ENCODE measurements around the gene AMDHD2. TPM values are rescaled to one million over a fixed set of nuclear protein-coding genes. Genes with fewer than 3 reads are reported as not detected.
A peak's percentile ranks its signal among the peaks of the same experiment; 100 is the strongest.

Gene AMDHD2
- total RNA-seq, 1 donor from 2014 or later, result 11.7 TPM

GRCh38 chr16:2517954-2518605, 2.1 kb upstream of the AMDHD2 start:
- Histone ChIP-seq H3F3A (ENCODE audit: low read depth) (peaks cover 29% of the 10 kb centered on the region), H3K4me2 (no peak overlapping the region), H3K36me3 (no peaks in the 10 kb centered on the region), H3K27me3 (no peaks in the 10 kb centered on the region), H3K79me2 (ENCODE audit: low read depth) (peaks cover 73% of the 10 kb centered on the region), H4K20me1 (ENCODE audit: low read depth) (peaks cover 63% of the 10 kb centered on the region), H3K9ac (no peak overlapping the region), H2AFZ (replicated peaks) (no peak overlapping the region), H3K27ac (no peak overlapping the region), H3K4me1 (peaks cover 15% of the 10 kb centered on the region), H3K9me3 (ENCODE audit: low read depth) (no peaks in the 10 kb centered on the region), H3K4me3 (no peak overlapping the region)
- Mint-ChIP-seq H3K27me3 (ENCODE audit: insufficient read depth, low read depth) (peaks cover 12% of the 10 kb centered on the region), H3K9me3 (no peaks in the 10 kb centered on the region), H3K4me1 (peaks cover 43% of the 10 kb centered on the region), H3K4me3 (peak overlapping the region; percentile 72), H3K36me3 (peaks cover 2% of the 10 kb centered on the region), H3K27ac (no peak overlapping the region)
- TF ChIP-seq, protein P1, sequence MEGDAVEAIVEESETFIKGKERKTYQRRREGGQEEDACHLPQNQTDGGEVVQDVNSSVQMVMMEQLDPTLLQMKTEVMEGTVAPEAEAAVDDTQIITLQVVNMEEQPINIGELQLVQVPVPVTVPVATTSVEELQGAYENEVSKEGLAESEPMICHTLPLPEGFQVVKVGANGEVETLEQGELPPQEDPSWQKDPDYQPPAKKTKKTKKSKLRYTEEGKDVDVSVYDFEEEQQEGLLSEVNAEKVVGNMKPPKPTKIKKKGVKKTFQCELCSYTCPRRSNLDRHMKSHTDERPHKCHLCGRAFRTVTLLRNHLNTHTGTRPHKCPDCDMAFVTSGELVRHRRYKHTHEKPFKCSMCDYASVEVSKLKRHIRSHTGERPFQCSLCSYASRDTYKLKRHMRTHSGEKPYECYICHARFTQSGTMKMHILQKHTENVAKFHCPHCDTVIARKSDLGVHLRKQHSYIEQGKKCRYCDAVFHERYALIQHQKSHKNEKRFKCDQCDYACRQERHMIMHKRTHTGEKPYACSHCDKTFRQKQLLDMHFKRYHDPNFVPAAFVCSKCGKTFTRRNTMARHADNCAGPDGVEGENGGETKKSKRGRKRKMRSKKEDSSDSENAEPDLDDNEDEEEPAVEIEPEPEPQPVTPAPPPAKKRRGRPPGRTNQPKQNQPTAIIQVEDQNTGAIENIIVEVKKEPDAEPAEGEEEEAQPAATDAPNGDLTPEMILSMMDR (IDR thresholded peaks at IDR 0.05), result no peak
- TF ChIP-seq EZH2phosphoT487 (IDR thresholded peaks at IDR 0.05), result no peak
- TF ChIP-seq EZH2 (IDR thresholded peaks at IDR 0.05), result no peak
- no peak for DNase-seq (ENCODE audit: low spot score)

DNA sequence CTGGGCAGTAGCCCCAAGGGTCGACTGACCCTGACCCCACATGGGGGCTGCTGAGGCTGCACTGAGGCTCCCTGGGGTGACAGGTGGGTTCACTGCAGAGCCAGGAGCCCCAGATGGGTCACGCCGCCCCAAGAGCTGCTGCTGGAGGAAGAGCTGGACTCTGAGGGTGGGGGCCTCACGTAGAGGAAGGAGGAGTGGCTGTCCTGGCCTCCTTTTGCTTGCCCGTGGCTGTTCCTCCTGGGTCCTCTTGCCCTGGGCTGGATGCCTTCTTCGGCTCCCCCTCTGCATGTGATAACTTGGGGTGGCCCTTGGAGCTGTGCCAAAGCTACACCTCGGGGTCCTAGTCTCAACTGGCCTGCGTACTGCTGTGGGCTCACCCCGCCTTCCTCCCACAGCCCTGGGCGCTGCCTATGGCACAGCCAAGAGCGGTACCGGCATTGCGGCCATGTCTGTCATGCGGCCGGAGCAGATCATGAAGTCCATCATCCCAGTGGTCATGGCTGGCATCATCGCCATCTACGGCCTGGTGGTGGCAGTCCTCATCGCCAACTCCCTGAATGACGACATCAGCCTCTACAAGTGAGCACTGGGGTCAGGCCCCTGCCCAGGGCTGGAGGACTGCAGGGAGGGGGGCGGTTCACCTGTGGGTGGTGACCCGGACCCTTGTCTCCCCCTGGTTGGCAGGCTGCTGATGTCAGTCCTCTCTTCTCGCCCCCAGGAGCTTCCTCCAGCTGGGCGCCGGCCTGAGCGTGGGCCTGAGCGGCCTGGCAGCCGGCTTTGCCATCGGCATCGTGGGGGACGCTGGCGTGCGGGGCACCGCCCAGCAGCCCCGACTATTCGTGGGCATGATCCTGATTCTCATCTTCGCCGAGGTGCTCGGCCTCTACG, 1.1 kb upstream of the AMDHD2 start:
- Histone ChIP-seq H3K4me1 (peaks cover 14% of the 10 kb centered on the region), H3K9me3 (ENCODE audit: low read depth) (no peaks in the 10 kb centered on the region), H4K20me1 (ENCODE audit: low read depth) (peaks cover 63% of the 10 kb centered on the region), H3K79me2 (ENCODE audit: low read depth) (peaks cover 70% of the 10 kb centered on the region), H3K27me3 (no peaks in the 10 kb centered on the region), H3K4me3 (no peak overlapping the region), H3K36me3 (no peaks in the 10 kb centered on the region), H2AFZ (replicated peaks) (no peak overlapping the region), H3K4me2 (no peak overlapping the region), H3K27ac (no peak overlapping the region), H3K9ac (no peak overlapping the region), H3F3A (ENCODE audit: low read depth) (peaks cover 26% of the 10 kb centered on the region)
- Mint-ChIP-seq H3K27ac (no peak overlapping the region), H3K36me3 (peaks cover 2% of the 10 kb centered on the region), H3K4me3 (peak overlapping the region; percentile 82), H3K27me3 (ENCODE audit: insufficient read depth, low read depth) (peaks cover 12% of the 10 kb centered on the region), H3K4me1 (peaks cover 41% of the 10 kb centered on the region), H3K9me3 (no peaks in the 10 kb centered on the region)
- DNase-seq (ENCODE audit: low spot score), result no peak
- TF ChIP-seq, protein P1 (IDR thresholded peaks at IDR 0.05), result no peak
- TF ChIP-seq EZH2 (IDR thresholded peaks at IDR 0.05) (no peak), EZH2phosphoT487 (IDR thresholded peaks at IDR 0.05) (no peak)

GRCh38 chr16:2519711-2520080, 475 bp upstream of the AMDHD2 start:
- Histone ChIP-seq H3K4me1 (peaks cover 13% of the 10 kb centered on the region), H3F3A (ENCODE audit: low read depth) (peaks cover 23% of the 10 kb centered on the region), H3K4me3 (peak overlapping the region; percentile 83), H4K20me1 (ENCODE audit: low read depth) (peaks cover 58% of the 10 kb centered on the region), H3K4me2 (peak overlapping the region; percentile 100), H2AFZ (replicated peaks) (no peak overlapping the region), H3K36me3 (no peaks in the 10 kb centered on the region), H3K27me3 (no peaks in the 10 kb centered on the region), H3K9me3 (ENCODE audit: low read depth) (no peaks in the 10 kb centered on the region), H3K79me2 (ENCODE audit: low read depth) (peaks cover 64% of the 10 kb centered on the region), H3K27ac (no peak overlapping the region), H3K9ac (no peak overlapping the region)
- TF ChIP-seq EZH2 (IDR thresholded peaks at IDR 0.05), result no peak
- Mint-ChIP-seq H3K27me3 (ENCODE audit: insufficient read depth, low read depth) (peaks cover 11% of the 10 kb centered on the region), H3K9me3 (no peaks in the 10 kb centered on the region), H3K4me3 (peak overlapping the region; percentile 82), H3K36me3 (peaks cover 2% of the 10 kb centered on the region), H3K27ac (no peak overlapping the region), H3K4me1 (peaks cover 40% of the 10 kb centered on the region)
- DNase-seq (ENCODE audit: low spot score), result no peak
